OCI-LY3 (cell line): ENCODE results near the gene MESP2.
"Not testable (repeated sequence)": the region's sequence is repeated elsewhere in the genome, so short reads cannot be mapped to it uniquely, and the experiment has no call there.

Experiments used
- H2AFZ ChIP-seq: fragments of 200-600, 300-600 bp; shearing (Covaris generic); 2 replicates; pipeline ENCODE4 v1.6.0; 2014; ENCODE audit warnings: antibody characterized with exemption, low read depth, low read length
- H3K27ac ChIP-seq: fragments of 200-600, 300-600 bp; sonication (generic); 2 replicates; pipeline ENCODE4 v1.5.1; 2014; ENCODE audit warnings: mild to moderate bottlenecking, low read length, moderate library complexity, mixed read lengths
- H3K27me3 ChIP-seq: fragments of 200-600, 300-600 bp; sonication (generic); 2 replicates; pipeline ENCODE4 v1.6.1; 2014; ENCODE audit warnings: low read depth, low read length, mixed read lengths
- H3K36me3 ChIP-seq: fragments of 200-600, 300-600 bp; sonication (generic); replicated peaks from 2 replicates; pipeline ENCODE3; 2014; ENCODE audit warnings: low read depth, low read length, mixed read lengths
- H3K4me1 ChIP-seq: fragments of 300-600, 200-600 bp; sonication (generic); 2 replicates; pipeline ENCODE4 v1.6.1; 2014; ENCODE audit warnings: low read length, mixed read lengths
- H3K4me2 ChIP-seq: fragments of 200-600, 300-600 bp; sonication (generic); 2 replicates; pipeline ENCODE4 v1.6.1; 2014; ENCODE audit warnings: low read length, mixed read lengths
- H3K4me3 ChIP-seq: fragments of 300-600, 200-600 bp; sonication (generic); 2 replicates; pipeline ENCODE4 v1.5.1; 2014; ENCODE audit warnings: antibody characterized with exemption, mild to moderate bottlenecking, low read length, moderate library complexity
- H3K79me2 ChIP-seq: fragments of 300-600, 200-600 bp; shearing (Covaris generic); 2 replicates; pipeline ENCODE4 v1.6.1; 2014; ENCODE audit warnings: mild to moderate bottlenecking, low read length, mixed read lengths
- H3K9ac ChIP-seq: fragments of 300-600, 200-600 bp; shearing (Covaris generic); 2 replicates; pipeline ENCODE4 v1.6.0; 2014; ENCODE audit warnings: mild to moderate bottlenecking, low read length, moderate library complexity
- H3K9me3 ChIP-seq: fragments of 200-600, 300-600 bp; shearing (Covaris generic); 2 replicates; pipeline ENCODE4 v1.6.1; 2014; ENCODE audit warnings: low read length, mixed read lengths; ENCODE audit not compliant: insufficient read depth
- H4K20me1 ChIP-seq: fragments of 200-600, 300-600 bp; sonication (generic); 2 replicates; pipeline ENCODE4 v1.6.1; 2016; ENCODE audit warnings: low read length, mixed read lengths; ENCODE audit not compliant: insufficient read depth
- CTCF ChIP-seq: fragments of 200-600, 300-600 bp; sonication (generic); IDR thresholded peaks from 2 replicates; pipeline ENCODE4 v1.5.1; 2014; ENCODE audit warnings: antibody characterized with exemption, low read length, low read depth
- EZH2phosphoT487 ChIP-seq: fragments of 200-600 bp; shearing (Covaris generic); IDR thresholded peaks from 2 replicates; pipeline ENCODE4 v1.6.1; 2018; ENCODE audit warnings: antibody characterized with exemption, mixed run types, low read depth

The MESP2 gene

DNA sequence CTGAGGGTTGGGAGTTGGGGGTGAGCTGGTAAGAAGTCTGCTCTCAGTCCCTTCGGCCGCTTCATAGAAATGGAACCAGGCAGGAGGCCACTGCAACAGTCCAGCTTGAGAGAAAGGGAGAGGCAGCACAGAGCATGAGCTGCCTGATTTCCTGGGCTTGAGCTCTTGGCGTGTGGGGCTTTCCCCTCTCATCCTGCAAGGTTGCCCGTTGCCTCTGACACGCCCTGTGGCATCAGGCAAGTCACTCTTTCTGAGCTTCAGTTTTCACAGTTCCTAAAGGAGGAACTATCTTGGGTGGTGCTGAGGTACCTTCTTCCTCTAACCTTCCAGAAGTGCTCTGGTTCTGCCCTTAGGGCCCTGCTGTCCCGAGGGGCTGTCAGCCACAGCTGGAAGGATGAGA lies 4.9 kb downstream of the MESP2 start:
- peak overlapping the region; percentile 77 for H3K9ac ChIP-seq
- no peaks in the 10 kb centered on the region for H3K27me3 ChIP-seq
- peak overlapping the region; percentile 14 for H3K4me3 ChIP-seq
- peak overlapping the region; percentile 89 for H3K27ac ChIP-seq
- no peak overlapping the region; the same call in 1 of the 2 replicates for H2AFZ ChIP-seq
- TF ChIP-seq CTCF (no peak), EZH2phosphoT487 (no peak)
- H4K20me1 ChIP-seq = no peaks in the 10 kb centered on the region
- no peaks in the 10 kb centered on the region for H3K36me3 ChIP-seq
- peak overlapping the region; percentile 47 for H3K4me2 ChIP-seq
- peaks cover 67% of the 10 kb centered on the region for H3K4me1 ChIP-seq
- H3K9me3 ChIP-seq = no peaks in the 10 kb centered on the region
- H3K79me2 ChIP-seq = no peaks in the 10 kb centered on the region

GRCh38 chr15:89781891-89782618 lies 5.9 kb downstream of the MESP2 start:
- peak overlapping the region; percentile 19 for H3K4me3 ChIP-seq
- no peaks in the 10 kb centered on the region for H3K36me3 ChIP-seq
- TF ChIP-seq CTCF (no peak), EZH2phosphoT487 (no peak)
- no peaks in the 10 kb centered on the region for H3K9me3 ChIP-seq
- no peak overlapping the region for H2AFZ ChIP-seq
- peak overlapping the region; percentile 89 for H3K27ac ChIP-seq
- H3K4me1 ChIP-seq = peaks cover 67% of the 10 kb centered on the region
- no peaks in the 10 kb centered on the region for H3K27me3 ChIP-seq
- no peaks in the 10 kb centered on the region for H4K20me1 ChIP-seq
- peak overlapping the region; percentile 47 for H3K4me2 ChIP-seq
- no peaks in the 10 kb centered on the region for H3K79me2 ChIP-seq
- H3K9ac ChIP-seq = peak overlapping the region; percentile 77

GRCh38 chr15:89782619-89782950 lies 6.5 kb downstream of the MESP2 start:
- peak overlapping the region; percentile 74 for H3K9ac ChIP-seq
- not testable (repeated sequence) for H3K36me3 ChIP-seq, H4K20me1 ChIP-seq, H3K79me2 ChIP-seq, H2AFZ ChIP-seq, H3K27me3 ChIP-seq, H3K9me3 ChIP-seq
- peak overlapping the region; percentile 89 for H3K27ac ChIP-seq
- peak overlapping the region; percentile 14 for H3K4me3 ChIP-seq
- peak overlapping the region; percentile 60 for H3K4me2 ChIP-seq
- H3K4me1 ChIP-seq = peaks cover 67% of the 10 kb centered on the region

DNA sequence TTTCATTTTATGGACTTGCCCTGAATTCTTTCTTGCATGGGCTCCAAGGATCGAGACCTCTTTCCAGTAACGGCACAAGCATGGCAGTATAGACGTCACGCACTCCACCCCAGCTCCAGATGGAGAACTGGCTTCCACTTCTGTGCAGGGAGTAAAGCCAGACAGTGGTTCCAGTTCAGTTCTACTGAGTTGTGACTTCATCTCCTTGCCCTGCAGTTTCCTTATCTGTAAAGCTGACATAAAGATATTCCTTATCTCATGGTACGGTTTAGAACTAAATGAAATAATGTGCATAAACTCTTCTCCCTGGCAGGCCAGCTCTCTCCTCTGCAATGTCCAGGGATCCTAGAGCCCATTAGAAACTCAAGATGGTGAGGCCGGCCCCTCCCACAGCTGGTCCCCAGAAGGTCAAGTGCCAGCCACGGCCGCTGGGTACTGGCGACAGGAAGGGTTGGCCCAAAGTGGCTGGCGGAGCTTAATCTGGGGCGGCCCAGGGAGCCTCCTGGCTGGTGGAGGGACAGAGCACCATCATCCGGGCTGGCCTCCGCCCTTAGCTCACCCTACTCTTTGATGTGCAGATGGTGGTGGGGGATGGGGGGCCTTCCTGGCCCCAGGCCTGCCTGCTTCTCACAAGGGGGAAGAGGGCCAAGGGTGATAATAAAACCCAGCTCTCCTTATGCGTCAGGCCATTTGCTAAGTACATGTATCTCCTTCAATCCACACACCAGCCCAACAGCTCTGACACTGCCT lies 7.2 kb downstream of the MESP2 start:
- Histone ChIP-seq H3K27ac (peak overlapping the region; percentile 89), H4K20me1 (no peaks in the 10 kb centered on the region), H3K9me3 (peaks cover 9% of the 10 kb centered on the region; the same call in 1 of the 2 replicates), H3K27me3 (no peaks in the 10 kb centered on the region), H2AFZ (peak overlapping the region; percentile 36; the same call in 1 of the 2 replicates), H3K79me2 (no peaks in the 10 kb centered on the region), H3K4me3 (peak overlapping the region; percentile 14), H3K9ac (peak overlapping the region; percentile 74), H3K36me3 (peaks cover 9% of the 10 kb centered on the region), H3K4me2 (peak overlapping the region; percentile 60), H3K4me1 (peaks cover 67% of the 10 kb centered on the region)
- TF ChIP-seq EZH2phosphoT487 = no peak
- no peak for TF ChIP-seq CTCF
